Trophoblast cell (in vitro differentiated cells and primary cell): Measurements from ENCODE around the gene ACTL8.

Experiments used
- DNase-seq, 2 donors: peaks; one replicate each; pipeline ENCODE4 v3.0.0-alpha.2; 2016
- H2AFZ ChIP-seq: 2 replicates; pipeline ENCODE4 v1.6.1; 2013; ENCODE audit warnings: low read length, moderate library complexity, mild to moderate bottlenecking; ENCODE audit not compliant: insufficient read depth, poor library complexity
- H2AK5ac ChIP-seq: 2 replicates; pipeline ENCODE4 v1.6.1; 2013; ENCODE audit warnings: mild to moderate bottlenecking, low read length
- H2BK120ac ChIP-seq: 2 replicates; pipeline ENCODE4 v1.6.1; 2013; ENCODE audit warnings: low read length, mild to moderate bottlenecking, moderate library complexity; ENCODE audit not compliant: insufficient read depth, poor library complexity
- H2BK12ac ChIP-seq: 2 replicates; pipeline ENCODE4 v1.6.1; 2013; ENCODE audit warnings: mild to moderate bottlenecking, low read length, moderate library complexity
- H2BK5ac ChIP-seq: 2 replicates; pipeline ENCODE4 v1.6.1; 2013; ENCODE audit warnings: low read length, low read depth, moderate library complexity, mild to moderate bottlenecking; ENCODE audit not compliant: poor library complexity
- H3K14ac ChIP-seq: 2 replicates; pipeline ENCODE4 v1.6.1; 2013; ENCODE audit warnings: mild to moderate bottlenecking, low read length
- H3K18ac ChIP-seq: 2 replicates; pipeline ENCODE4 v1.6.1; 2013; ENCODE audit warnings: mild to moderate bottlenecking, low read length
- H3K23ac ChIP-seq: 2 replicates; pipeline ENCODE4 v1.6.1; 2013; ENCODE audit warnings: low read length
- H3K27ac ChIP-seq: 2 replicates; pipeline ENCODE4 v1.5.1; 2013; ENCODE audit warnings: low read depth, mild to moderate bottlenecking, inconsistent platforms, low read length, moderate library complexity
- H3K27me3 ChIP-seq: 2 replicates; pipeline ENCODE4 v1.6.1; 2013; ENCODE audit warnings: inconsistent platforms, mild to moderate bottlenecking, low read length, moderate library complexity; ENCODE audit not compliant: insufficient read depth
- H3K36me3 ChIP-seq, 2 experiments: 1 replicate in 1 of 2; 2 replicates in 1 of 2; pipeline ENCODE4 v1.6.1; 2013; ENCODE audit warnings: low read length in 2 of 2, mild to moderate bottlenecking in 2 of 2, moderate library complexity in 1 of 2; ENCODE audit not compliant: insufficient read depth in 2 of 2, control insufficient read depth in 1 of 2
- H3K4ac ChIP-seq: 2 replicates; pipeline ENCODE4 v1.6.1; 2013; ENCODE audit warnings: low read depth, mild to moderate bottlenecking, low read length, moderate library complexity
- H3K4me1 ChIP-seq, 2 experiments: 1 replicate in 1 of 2; 2 replicates in 1 of 2; pipeline ENCODE4 v1.6.1; 2013; ENCODE audit warnings: low read length in 2 of 2, mild to moderate bottlenecking in 2 of 2, moderate library complexity in 1 of 2; ENCODE audit not compliant: insufficient read depth in 2 of 2, control insufficient read depth in 1 of 2
- H3K4me2 ChIP-seq: 2 replicates; pipeline ENCODE4 v1.6.1; 2013; ENCODE audit warnings: inconsistent platforms, mild to moderate bottlenecking, low read length, moderate library complexity
- H3K4me3 ChIP-seq: 2 replicates; pipeline ENCODE4 v1.5.1; 2013; ENCODE audit warnings: mild to moderate bottlenecking, low read depth, low read length, inconsistent platforms
- H3K79me1 ChIP-seq: one replicate; pipeline ENCODE4 v1.6.1; 2013; ENCODE audit warnings: low read length
- H3K79me2 ChIP-seq: 2 replicates; pipeline ENCODE4 v1.6.1; 2013; ENCODE audit warnings: low read length, mild to moderate bottlenecking; ENCODE audit not compliant: control insufficient read depth, insufficient read depth, poor library complexity
- H3K9ac ChIP-seq: 2 replicates; pipeline ENCODE4 v1.6.1; 2013; ENCODE audit warnings: mild to moderate bottlenecking, low read length
- H3K9me3 ChIP-seq: 2 replicates; pipeline ENCODE4 v1.6.1; 2013; ENCODE audit warnings: low read depth, mild to moderate bottlenecking, control low read depth, inconsistent platforms, low read length; ENCODE audit not compliant: insufficient read depth
- H4K12ac ChIP-seq: 2 replicates; pipeline ENCODE4 v1.6.1; 2013; ENCODE audit warnings: low read depth, mild to moderate bottlenecking, low read length, moderate library complexity
- H4K8ac ChIP-seq: 2 replicates; pipeline ENCODE4 v1.6.1; 2013; ENCODE audit warnings: low read depth, mild to moderate bottlenecking, low read length, moderate library complexity
- H4K91ac ChIP-seq: one replicate; pipeline ENCODE4 v1.6.1; 2013; ENCODE audit warnings: low read depth, mild to moderate bottlenecking, low read length, moderate library complexity
- WGBS: extraction: QIAGEN DNeasy Blood & Tissue Kit; methylation state at CpG from one replicate; pipeline ENCODE4 v1.1.7; 2013; ENCODE audit warnings: missing lambda C conversion rate; ENCODE audit not compliant: insufficient read length, insufficient coverage; ENCODE audit errors: extremely low coverage; 5-methylcytosine and 5-hydroxymethylcytosine counted together

ACTL8 gene

GRCh38 chr1:17874710-17875109 lies 119.6 kb downstream of the ACTL8 start:
- H2AK5ac ChIP-seq: no peak overlapping the region
- no peak overlapping the region for H4K12ac ChIP-seq
- no peaks in the 10 kb centered on the region for H3K36me3 ChIP-seq
- no peak overlapping the region for H4K8ac ChIP-seq
- H3K4me3 ChIP-seq: no peak overlapping the region
- DNase-seq: peak; percentile 17 to 26
- no peaks in the 10 kb centered on the region for H3K79me1 ChIP-seq
- H3K79me2 ChIP-seq: no peaks in the 10 kb centered on the region
- H3K4me2 ChIP-seq: no peak overlapping the region
- no peak overlapping the region for H3K9ac ChIP-seq
- H3K18ac ChIP-seq: no peak overlapping the region
- no peak overlapping the region for H2BK5ac ChIP-seq
- H3K23ac ChIP-seq: no peak overlapping the region
- H3K27ac ChIP-seq: no peak overlapping the region
- peaks cover 3% of the 10 kb centered on the region for H3K9me3 ChIP-seq
- H3K14ac ChIP-seq: no peak overlapping the region
- H3K4ac ChIP-seq: no peak overlapping the region
- no peaks in the 10 kb centered on the region for H3K4me1 ChIP-seq
- no peak overlapping the region for H2BK120ac ChIP-seq
- WGBS: no CpG with 5 or more reads among the region's 5 CpGs
- no peak overlapping the region for H4K91ac ChIP-seq
- H3K27me3 ChIP-seq: no peaks in the 10 kb centered on the region
- no peak overlapping the region for H2AFZ ChIP-seq
- no peak overlapping the region for H2BK12ac ChIP-seq

GRCh38 chr1:17875171-17875881 lies 120.2 kb downstream of the ACTL8 start:
- H3K79me2 ChIP-seq: no peaks in the 10 kb centered on the region
- H3K18ac ChIP-seq: no peak overlapping the region
- H2AK5ac ChIP-seq: no peak overlapping the region
- no CpG with 5 or more reads among the region's 5 CpGs for WGBS
- H3K4me1 ChIP-seq: no peaks in the 10 kb centered on the region
- H3K9ac ChIP-seq: no peak overlapping the region
- no peak overlapping the region for H4K12ac ChIP-seq
- no peaks in the 10 kb centered on the region for H3K79me1 ChIP-seq
- H2BK5ac ChIP-seq: no peak overlapping the region
- no peak overlapping the region for H4K8ac ChIP-seq
- no peak overlapping the region for H3K23ac ChIP-seq
- H3K36me3 ChIP-seq: no peaks in the 10 kb centered on the region
- no peaks in the 10 kb centered on the region for H3K27me3 ChIP-seq
- no peak overlapping the region for H3K4me2 ChIP-seq
- H2BK120ac ChIP-seq: no peak overlapping the region
- no peak overlapping the region for H3K4ac ChIP-seq
- no peak overlapping the region for H4K91ac ChIP-seq
- no peak overlapping the region for H2BK12ac ChIP-seq
- peaks cover 3% of the 10 kb centered on the region for H3K9me3 ChIP-seq
- DNase-seq: no peak
- H2AFZ ChIP-seq: no peak overlapping the region
- no peak overlapping the region for H3K14ac ChIP-seq
- H3K27ac ChIP-seq: no peak overlapping the region
- no peak overlapping the region for H3K4me3 ChIP-seq

- WGBS: no CpG with 5 or more reads among the region's 4 CpGs
- Histone ChIP-seq H3K4me3 (no peak overlapping the region), H3K23ac (no peak overlapping the region), H2AK5ac (no peak overlapping the region), H3K4me2 (no peak overlapping the region), H2BK5ac (no peak overlapping the region), H3K27ac (no peak overlapping the region), H3K27me3 (no peaks in the 10 kb centered on the region), H2BK120ac (no peak overlapping the region), H4K91ac (no peak overlapping the region), H3K4me1 (no peaks in the 10 kb centered on the region), H4K12ac (no peak overlapping the region), H2AFZ (no peak overlapping the region), H3K36me3 (no peaks in the 10 kb centered on the region), H3K4ac (no peak overlapping the region), H3K18ac (no peak overlapping the region), H3K79me2 (no peaks in the 10 kb centered on the region), H3K9me3 (peaks cover 2% of the 10 kb centered on the region), H2BK12ac (no peak overlapping the region), H3K9ac (no peak overlapping the region), H3K14ac (no peak overlapping the region), H3K79me1 (no peaks in the 10 kb centered on the region), H4K8ac (no peak overlapping the region)
- DNase-seq: no peak
Observed at GRCh38 chr1:17875882-17876280, 120.7 kb downstream of the ACTL8 start.
